ENCODE measurements around the gene SERPINB8. TPM values are rescaled to one million over a fixed set of nuclear protein-coding genes. Genes with fewer than 3 reads are reported as not detected.
A peak's percentile ranks its signal among the peaks of the same experiment; 100 is the strongest.

The SERPINB8 gene
- total RNA-seq, 2 experiments from 2014 or later: 16.0 to 17.1 TPM

GRCh38 chr18:63982361-63982760, 12.5 kb downstream of the SERPINB8 start:
- ChIA-PET CTCF (no interaction called here), POLR2A (no interaction called here)

GRCh38 chr18:63986885-63987284, 17.0 kb downstream of the SERPINB8 start:
- ATAC-seq: no peak
- Mint-ChIP-seq H3K36me3 (ENCODE audit: low read depth) (peaks cover 19% of the 10 kb centered on the region), H3K27me3 (no peaks in the 10 kb centered on the region), H3K4me1 (no peaks in the 10 kb centered on the region), H3K9me3 (ENCODE audit: low read depth) (no peaks in the 10 kb centered on the region), H3K4me3 (no peak overlapping the region), H3K27ac (no peak overlapping the region)
- ChIA-PET POLR2A (no interaction called here), CTCF (no interaction called here)
- intact Hi-C loops (cut with DNase I, micrococcal nuclease): no loop called here
- DNase-seq: no peak

More at GRCh38 chr18:63982361-63982760, 12.5 kb downstream of the SERPINB8 start:
- Mint-ChIP-seq H3K36me3 (ENCODE audit: low read depth) (peaks cover 32% of the 10 kb centered on the region), H3K27ac (peak overlapping the region; percentile 29), H3K27me3 (no peaks in the 10 kb centered on the region), H3K4me1 (peaks cover 9% of the 10 kb centered on the region), H3K4me3 (no peak overlapping the region), H3K9me3 (ENCODE audit: low read depth) (no peaks in the 10 kb centered on the region)
- ATAC-seq (no peak), DNase-seq (no peak)
- intact Hi-C loops (cut with DNase I, micrococcal nuclease): no loop called here

GRCh38 chr18:63987743-63988142, 17.9 kb downstream of the SERPINB8 start:
- ChIA-PET CTCF (interaction anchor here (0.6 to 0.8 kb wide), 2 partner anchors 108 to 1321 kb away, joined by 3 read pairs; no protein-coding TSS in a partner anchor), POLR2A (no interaction called here)
- Mint-ChIP-seq H3K27me3 (no peaks in the 10 kb centered on the region), H3K4me1 (peaks cover 4% of the 10 kb centered on the region), H3K9me3 (ENCODE audit: low read depth) (no peaks in the 10 kb centered on the region), H3K4me3 (no peak overlapping the region), H3K27ac (no peak overlapping the region), H3K36me3 (ENCODE audit: low read depth) (peaks cover 19% of the 10 kb centered on the region)
- no peak for DNase-seq
- no peak for ATAC-seq
- intact Hi-C loops (cut with DNase I, micrococcal nuclease): no loop called here

- DNase-seq (no peak), ATAC-seq (no peak)
- H3K4me1 Mint-ChIP-seq: peaks cover 5% of the 10 kb centered on the region
- POLR2A ChIA-PET: no interaction called here
- peaks cover 7% of the 10 kb centered on the region for H3K36me3 Mint-ChIP-seq (ENCODE audit: low read depth)
- peaks cover 9% of the 10 kb centered on the region for H3K9me3 Mint-ChIP-seq (ENCODE audit: low read depth)
- no peak overlapping the region for H3K27ac Mint-ChIP-seq
- no peaks in the 10 kb centered on the region for H3K27me3 Mint-ChIP-seq
- intact Hi-C loops (cut with DNase I, micrococcal nuclease): no loop called here
- no peak overlapping the region for H3K4me3 Mint-ChIP-seq
- CTCF ChIA-PET: interaction anchor here (2.3 kb wide), 1 partner anchor 29 kb away, joined by 15 read pairs; no protein-coding TSS in a partner anchor
Measured at GRCh38 chr18:63992751-63993150, 22.9 kb downstream of the SERPINB8 start.

GRCh38 chr18:63994783-63995399, 25.0 kb downstream of the SERPINB8 start:
- Mint-ChIP-seq H3K27me3 (no peaks in the 10 kb centered on the region), H3K4me3 (no peak overlapping the region), H3K27ac (no peak overlapping the region), H3K9me3 (ENCODE audit: low read depth) (peaks cover 9% of the 10 kb centered on the region), H3K4me1 (peaks cover 5% of the 10 kb centered on the region), H3K36me3 (ENCODE audit: low read depth) (peaks cover 5% of the 10 kb centered on the region)
- ChIA-PET POLR2A (no interaction called here), CTCF (interaction anchor here (0.7 to 2.4 kb wide), 6 partner anchors 11 to 477 kb away, joined by 3 to 17 read pairs (median 7); no protein-coding TSS in a partner anchor)
- peak; percentile 23 for ATAC-seq
- intact Hi-C loops (cut with DNase I, micrococcal nuclease): loop anchor here in 1 of 2 experiments (5.0 kb wide), 1 partner anchor 478 kb away; no protein-coding TSS in a partner anchor
- DNase-seq: peak; percentile 56

- intact Hi-C loops (cut with DNase I, micrococcal nuclease): loop anchor here in 1 of 2 experiments (5.0 kb wide), 1 partner anchor 480 kb away; no protein-coding TSS in a partner anchor
Measured at GRCh38 chr18:63997041-63997440, 27.2 kb downstream of the SERPINB8 start.

GRCh38 chr18:63997606-63998005, 27.7 kb downstream of the SERPINB8 start:
- ChIA-PET CTCF (interaction anchor here (0.6 kb wide), 1 partner anchor 15 kb away, joined by 3 read pairs; no protein-coding TSS in a partner anchor), POLR2A (interaction anchor here (0.5 kb wide), 1 partner anchor 150 kb away, joined by 4 read pairs; no protein-coding TSS in a partner anchor)
- Mint-ChIP-seq H3K27ac (no peak overlapping the region), H3K27me3 (peaks cover 10% of the 10 kb centered on the region), H3K36me3 (ENCODE audit: low read depth) (peaks cover 2% of the 10 kb centered on the region), H3K4me1 (peaks cover 2% of the 10 kb centered on the region), H3K4me3 (no peak overlapping the region), H3K9me3 (ENCODE audit: low read depth) (peaks cover 9% of the 10 kb centered on the region)
- ATAC-seq (no peak), DNase-seq (no peak)
- intact Hi-C loops (cut with DNase I, micrococcal nuclease): loop anchor here in 1 of 2 experiments (5.0 kb wide), 1 partner anchor 480 kb away; no protein-coding TSS in a partner anchor

More at GRCh38 chr18:63997041-63997440, 27.2 kb downstream of the SERPINB8 start:
- Mint-ChIP-seq H3K27me3 (peaks cover 7% of the 10 kb centered on the region), H3K4me1 (peaks cover 5% of the 10 kb centered on the region), H3K27ac (no peak overlapping the region), H3K4me3 (no peak overlapping the region), H3K36me3 (ENCODE audit: low read depth) (peaks cover 5% of the 10 kb centered on the region), H3K9me3 (ENCODE audit: low read depth) (peaks cover 9% of the 10 kb centered on the region)
- POLR2A ChIA-PET: interaction anchor here (0.5 kb wide), 1 partner anchor 149 kb away, joined by 4 read pairs; no protein-coding TSS in a partner anchor
- DNase-seq (no peak), ATAC-seq (no peak)
- CTCF ChIA-PET: interaction anchor here (0.6 kb wide), 1 partner anchor 15 kb away, joined by 3 read pairs; no protein-coding TSS in a partner anchor

GRCh38 chr18:63999871-64000270, 30.0 kb downstream of the SERPINB8 start:
- POLR2A ChIA-PET: no interaction called here
- intact Hi-C loops (cut with DNase I, micrococcal nuclease): loop anchor here in 1 of 2 experiments (5.0 kb wide), 1 partner anchor 483 kb away; no protein-coding TSS in a partner anchor
- H3K4me1 Mint-ChIP-seq: no peaks in the 10 kb centered on the region
- ATAC-seq (no peak), DNase-seq (no peak)
- peaks cover 15% of the 10 kb centered on the region for H3K27me3 Mint-ChIP-seq
- peaks cover 11% of the 10 kb centered on the region for H3K9me3 Mint-ChIP-seq (ENCODE audit: low read depth)
- H3K27ac Mint-ChIP-seq: no peak overlapping the region
- no peak overlapping the region for H3K4me3 Mint-ChIP-seq
- no peaks in the 10 kb centered on the region for H3K36me3 Mint-ChIP-seq (ENCODE audit: low read depth)
- CTCF ChIA-PET: interaction anchor here (0.6 to 1.1 kb wide), 2 partner anchors 23 to 36 kb away, joined by 4 to 5 read pairs; no protein-coding TSS in a partner anchor

- intact Hi-C loops (cut with DNase I, micrococcal nuclease): no loop called here
- Mint-ChIP-seq H3K27me3 (peaks cover 15% of the 10 kb centered on the region), H3K36me3 (ENCODE audit: low read depth) (no peaks in the 10 kb centered on the region), H3K9me3 (ENCODE audit: low read depth) (peaks cover 2% of the 10 kb centered on the region), H3K4me3 (no peak overlapping the region), H3K27ac (no peak overlapping the region), H3K4me1 (no peaks in the 10 kb centered on the region)
- ChIA-PET POLR2A (no interaction called here), CTCF (no interaction called here)
- no peak for DNase-seq
- no peak for ATAC-seq
Measured at GRCh38 chr18:64002581-64002980, 32.7 kb downstream of the SERPINB8 start.

GRCh38 chr18:64009305-64009704, 39.4 kb downstream of the SERPINB8 start:
- Mint-ChIP-seq H3K4me1 (no peaks in the 10 kb centered on the region), H3K27me3 (peaks cover 2% of the 10 kb centered on the region), H3K4me3 (no peak overlapping the region), H3K36me3 (ENCODE audit: low read depth) (no peaks in the 10 kb centered on the region), H3K9me3 (ENCODE audit: low read depth) (no peaks in the 10 kb centered on the region), H3K27ac (no peak overlapping the region)
- CTCF ChIA-PET: interaction anchor here (1.8 to 2.3 kb wide), 2 partner anchors 9 to 15 kb away, joined by 5 to 8 read pairs; no protein-coding TSS in a partner anchor
- intact Hi-C loops (cut with DNase I, micrococcal nuclease): no loop called here
- POLR2A ChIA-PET: no interaction called here
- DNase-seq (no peak), ATAC-seq (no peak)

- Mint-ChIP-seq H3K36me3 (ENCODE audit: low read depth) (no peaks in the 10 kb centered on the region), H3K27ac (no peak overlapping the region), H3K27me3 (peaks cover 2% of the 10 kb centered on the region), H3K4me3 (no peak overlapping the region), H3K4me1 (no peaks in the 10 kb centered on the region), H3K9me3 (ENCODE audit: low read depth) (no peaks in the 10 kb centered on the region)
- ChIA-PET CTCF (interaction anchor here (0.6 kb wide), 1 partner anchor 1381 kb away, joined by 3 read pairs; no protein-coding TSS in a partner anchor), POLR2A (no interaction called here)
- DNase-seq (no peak), ATAC-seq (no peak)
- intact Hi-C loops (cut with DNase I, micrococcal nuclease): no loop called here
Measured at GRCh38 chr18:64011513-64011912, 41.6 kb downstream of the SERPINB8 start.

Measured in activated CD4-positive, alpha-beta T cell treated with anti-CD3 and anti-CD28 coated beads for 36 hours (primary cell).